ENCODE data around the gene HSPE1. TPM values are rescaled to one million over a fixed set of nuclear protein-coding genes. Genes with fewer than 3 reads are reported as not detected.
A peak's percentile ranks its signal among the peaks of the same experiment; 100 is the strongest.

HSPE1 gene
- total and polyA plus RNA-seq, 2 donors (not counting 3 experiments of a cell fraction or from before 2014, with no cell fraction given), result 59.8 to 145 TPM

- Histone ChIP-seq H4K20me1 (replicated peaks; ENCODE audit: control insufficient read depth, extremely low read depth, insufficient read depth, low read length) (no peaks in the 10 kb centered on the region), H3K79me2 (ENCODE audit: control insufficient read depth, insufficient read depth, low read length) (peaks cover 41% of the 10 kb centered on the region), H3K9me3 (replicated peaks; ENCODE audit: control insufficient read depth, insufficient read depth, low read length) (no peaks in the 10 kb centered on the region), H3K36me3 (ENCODE audit: control insufficient read depth in 2 of 2, extremely low read depth in 1 of 2, insufficient read depth in 2 of 2, low read length in 2 of 2) (peaks cover 7 to 10% of the 10 kb centered on the region in 2 experiments), H3K27me3 (ENCODE audit: control insufficient read depth in 2 of 2, insufficient read depth in 2 of 2, low read length in 2 of 2) (no peaks in the 10 kb centered on the region), H2AFZ (ENCODE audit: low read depth, low read length) (no peak overlapping the region), H3K9ac (replicated peaks; ENCODE audit: extremely low read depth, insufficient read depth, low read length) (no peak overlapping the region), H3K27ac (ENCODE audit: insufficient read depth, low read depth, low read length) (no peak overlapping the region), H3K4me1 (ENCODE audit: control insufficient read depth, extremely low read depth, insufficient read depth, low read length) (no peaks in the 10 kb centered on the region), H3K4me3 (replicated peaks in 1 of 3; ENCODE audit: insufficient read depth in 1 of 3, low read depth in 1 of 3, low read length in 3 of 3) (no peak overlapping the region), H3K4me2 (ENCODE audit: insufficient read depth, low read length) (no peak overlapping the region), H3K9me1 (replicated peaks; ENCODE audit: control insufficient read depth, extremely low read depth, insufficient read depth, low read length) (no peaks in the 10 kb centered on the region)
- DNase-seq (ENCODE audit: low read depth, low spot score) (no peak), FAIRE-seq (no peak)
- CTCF ChIA-PET, result interaction anchor here (1.6 kb wide), 1 partner anchor 16 kb away, joined by 5 read pairs; no protein-coding TSS in a partner anchor
- TF ChIP-seq POLR2AphosphoS5 (IDR thresholded peaks at IDR 0.05; ENCODE audit: insufficient read depth, low read depth, low read length) (no peak), FOS (IDR thresholded peaks at IDR 0.05; ENCODE audit: borderline replicate concordance, insufficient read depth, low read length) (no peak), JUN (IDR thresholded peaks at IDR 0.05; ENCODE audit: borderline replicate concordance, insufficient read depth, insufficient read length, low read depth) (no peak), MYC (IDR thresholded peaks at IDR 0.05; ENCODE audit: low read depth, low read length) (no peak), EZH2 (IDR thresholded peaks at IDR 0.05; ENCODE audit: borderline replicate concordance, low read depth, low read length, severe bottlenecking) (no peak), POLR2A (IDR thresholded peaks at IDR 0.05; ENCODE audit: low read depth, low read length) (no peak), GATA2 (IDR thresholded peaks at IDR 0.05; ENCODE audit: insufficient read depth, insufficient read length, low read depth, low read length) (no peak)
- POLR2A ChIA-PET, result interaction anchor here (0.7 kb wide), 2 partner anchors 84 to 980 kb away, joined by 3 to 7 read pairs; no protein-coding TSS in a partner anchor
- no TSS peak for BruUV-seq (replicated peaks)
- intact Hi-C loops (cut with micrococcal nuclease), result no loop called here
- dilution Hi-C loops (cut with MboI; ENCODE audit: extremely low pct_ligation_motif_present, low sequenced_read_pairs), result no loop called here
Measured at GRCh38 chr2:197460649-197461048, 39.5 kb upstream of the HSPE1 start.

GRCh38 chr2:197461057-197461456 lies 39.1 kb upstream of the HSPE1 start:
- dilution Hi-C loops (cut with MboI; ENCODE audit: extremely low pct_ligation_motif_present, low sequenced_read_pairs) (no loop called here), intact Hi-C loops (cut with micrococcal nuclease) (no loop called here)
- FAIRE-seq, result peak; percentile 58
- Histone ChIP-seq H2AFZ (ENCODE audit: low read depth, low read length) (no peak overlapping the region), H3K4me1 (ENCODE audit: control insufficient read depth, extremely low read depth, insufficient read depth, low read length) (no peaks in the 10 kb centered on the region), H4K20me1 (replicated peaks; ENCODE audit: control insufficient read depth, extremely low read depth, insufficient read depth, low read length) (no peaks in the 10 kb centered on the region), H3K9me1 (replicated peaks; ENCODE audit: control insufficient read depth, extremely low read depth, insufficient read depth, low read length) (no peaks in the 10 kb centered on the region), H3K9ac (replicated peaks; ENCODE audit: extremely low read depth, insufficient read depth, low read length) (no peak overlapping the region), H3K9me3 (replicated peaks; ENCODE audit: control insufficient read depth, insufficient read depth, low read length) (no peaks in the 10 kb centered on the region), H3K27me3 (ENCODE audit: control insufficient read depth in 2 of 2, insufficient read depth in 2 of 2, low read length in 2 of 2) (no peaks in the 10 kb centered on the region), H3K27ac (ENCODE audit: insufficient read depth, low read depth, low read length) (no peak overlapping the region), H3K79me2 (ENCODE audit: control insufficient read depth, insufficient read depth, low read length) (peaks cover 37% of the 10 kb centered on the region), H3K4me2 (ENCODE audit: insufficient read depth, low read length) (no peak overlapping the region), H3K36me3 (ENCODE audit: control insufficient read depth in 2 of 2, extremely low read depth in 1 of 2, insufficient read depth in 2 of 2, low read length in 2 of 2) (peaks cover 7 to 10% of the 10 kb centered on the region in 2 experiments), H3K4me3 (replicated peaks in 1 of 3; ENCODE audit: insufficient read depth in 1 of 3, low read depth in 1 of 3, low read length in 3 of 3) (no peak overlapping the region)
- POLR2A ChIA-PET, result interaction anchor here (0.7 to 1.2 kb wide), 2 partner anchors 8 to 980 kb away, joined by 3 to 5 read pairs; partner anchors contain the start of gene COQ10B
- TF ChIP-seq CTCF (IDR thresholded peaks at IDR 0.05; ENCODE audit: extremely low read depth in 1 of 2, insufficient read depth in 1 of 2, low read depth in 1 of 2, low read length in 2 of 2) (no peak), MAX (IDR thresholded peaks at IDR 0.05; ENCODE audit: insufficient read depth, insufficient read length) (no peak), MYC (IDR thresholded peaks at IDR 0.05; ENCODE audit: low read depth, low read length) (no peak), FOS (IDR thresholded peaks at IDR 0.05; ENCODE audit: borderline replicate concordance, insufficient read depth, low read length) (no peak), POLR2A (IDR thresholded peaks at IDR 0.05; ENCODE audit: low read depth, low read length) (no peak), EZH2 (IDR thresholded peaks at IDR 0.05; ENCODE audit: borderline replicate concordance, low read depth, low read length, severe bottlenecking) (no peak), POLR2AphosphoS5 (IDR thresholded peaks at IDR 0.05; ENCODE audit: insufficient read depth, low read depth, low read length) (no peak), JUN (IDR thresholded peaks at IDR 0.05; ENCODE audit: borderline replicate concordance, insufficient read depth, insufficient read length, low read depth) (no peak), GATA2 (IDR thresholded peaks at IDR 0.05; ENCODE audit: insufficient read depth, insufficient read length, low read depth, low read length) (no peak)
- DNase-seq (ENCODE audit: low read depth, low spot score), result no peak
- BruUV-seq (replicated peaks), result no TSS peak
- CTCF ChIA-PET, result interaction anchor here (1.6 kb wide), 1 partner anchor 15 kb away, joined by 5 read pairs; no protein-coding TSS in a partner anchor
